Suprapubic skin (tissue), 4 donors: ENCODE results near the gene DERL2. TPM values are rescaled to one million over a fixed set of nuclear protein-coding genes. Genes with fewer than 3 reads are reported as not detected.

Experiments
- DNase-seq, 2 donors: peaks; one replicate each; pipeline ENCODE4 v3.0.0-alpha.2; 2019; ENCODE audit warnings: low spot score in 2 of 2
- H3K27ac ChIP-seq: fragments of 200-600 bp; sonication (generic); one replicate; pipeline ENCODE4 v1.5.1; 2019
- H3K27me3 ChIP-seq: fragments of 200-600 bp; sonication (generic); one replicate; pipeline ENCODE4 v1.5.1; 2019
- H3K36me3 ChIP-seq: fragments of 200-600 bp; sonication (generic); one replicate; pipeline ENCODE4 v1.5.1; 2019
- H3K4me1 ChIP-seq: fragments of 200-600 bp; sonication (generic); one replicate; pipeline ENCODE4 v1.5.1; 2019
- H3K4me3 ChIP-seq: fragments of 200-600 bp; sonication (generic); one replicate; pipeline ENCODE4 v1.5.1; 2019; ENCODE audit warnings: mild to moderate bottlenecking
- H3K9me3 ChIP-seq: fragments of 200-600 bp; sonication (generic); one replicate; pipeline ENCODE4 v1.5.1; 2019
- EP300 ChIP-seq: sonication (generic); formaldehyde crosslinking; IDR thresholded peaks from one replicate; pipeline ENCODE4 v1.6.1; 2017; ENCODE audit warnings: antibody characterized with exemption
- POLR2A ChIP-seq, 2 donors: fragments of 450-650 bp; IDR thresholded peaks; one replicate each; pipeline ENCODE4 v1.6.1; 2017; ENCODE audit warnings: antibody characterized with exemption in 2 of 2, mild to moderate bottlenecking in 2 of 2, moderate library complexity in 2 of 2
- POLR2AphosphoS5 ChIP-seq, 3 donors: sonication (generic); formaldehyde crosslinking; IDR thresholded peaks; one replicate each; pipeline ENCODE4 v1.6.1; 2017; ENCODE audit warnings: antibody characterized with exemption in 3 of 3
- WGBS: methylation state at CpG from one replicate; pipeline ENCODE4 v1.1.5; 2018; 5-methylcytosine and 5-hydroxymethylcytosine counted together
- total RNA-seq, 4 donors: library from RNA; depleted of rRNA; stranded (reverse); fragments of >200 nt; gene quantifications; one replicate each; pipeline ENCODE4 v1.1.0, GENCODE V29; 2016
- TF ChIP-seq, protein P1 (sequence below), 2 donors: fragments of 200-600 bp in 1 of 2; fragments of 450-650 bp in 1 of 2; sonication (generic) in 1 of 2; IDR thresholded peaks; one replicate each; pipeline ENCODE4 v1.5.1; 2016 to 2019; ENCODE audit warnings: antibody characterized with exemption in 2 of 2, mild to moderate bottlenecking in 1 of 2, moderate library complexity in 1 of 2

The DERL2 gene
- total RNA-seq, 4 donors from 2014 or later = 24.5 to 34.8 (median 25.3) TPM

DNA sequence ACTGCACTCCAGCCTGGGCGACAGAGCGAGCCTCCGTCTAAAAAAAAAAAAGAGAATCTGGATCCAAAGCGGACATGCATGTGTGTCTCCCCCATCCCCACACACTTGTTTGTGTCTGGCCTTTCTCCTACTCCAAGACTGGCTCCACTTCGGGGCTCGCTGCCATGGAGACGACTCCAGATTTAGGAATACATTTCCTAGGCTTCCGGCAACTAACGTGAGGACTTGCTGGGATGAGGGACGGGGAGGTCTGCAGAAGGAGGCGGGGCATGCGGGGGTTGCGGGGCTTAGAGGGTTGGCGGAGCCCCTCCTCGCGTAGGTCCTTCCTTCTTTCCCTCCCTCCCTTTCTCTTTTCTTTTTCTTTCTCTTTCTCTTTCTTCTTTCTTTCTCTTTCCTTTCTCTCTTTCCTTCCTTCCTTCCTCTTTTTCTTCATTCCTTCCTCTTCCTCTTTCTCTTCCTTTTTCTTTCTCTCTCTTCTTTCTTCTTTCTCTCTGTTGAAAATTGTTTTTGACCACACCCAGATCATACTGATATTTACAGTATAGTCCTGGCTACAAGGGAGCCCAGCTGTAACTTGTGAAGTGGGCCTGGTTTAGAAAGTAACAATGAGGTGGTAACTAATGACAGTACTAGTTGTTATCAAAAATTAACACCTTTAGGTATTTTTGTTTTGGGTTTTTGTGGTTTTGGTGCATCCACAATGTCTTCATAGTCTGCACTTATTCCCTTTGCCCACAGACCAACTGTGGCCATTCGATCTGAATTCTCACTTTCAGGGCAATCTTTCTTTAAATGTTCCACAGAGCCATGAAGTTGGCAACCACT, 25.6 kb upstream of the DERL2 start:
- Histone ChIP-seq H3K36me3 (peaks cover 31% of the 10 kb centered on the region), H3K27me3 (no peaks in the 10 kb centered on the region), H3K9me3 (no peaks in the 10 kb centered on the region), H3K27ac (no peak overlapping the region), H3K4me1 (no peaks in the 10 kb centered on the region), H3K4me3 (no peak overlapping the region)
- TF ChIP-seq EP300 (no peak), POLR2A (IDR thresholded peaks at IDR 0.05) (no peak)
- TF ChIP-seq, protein P1, sequence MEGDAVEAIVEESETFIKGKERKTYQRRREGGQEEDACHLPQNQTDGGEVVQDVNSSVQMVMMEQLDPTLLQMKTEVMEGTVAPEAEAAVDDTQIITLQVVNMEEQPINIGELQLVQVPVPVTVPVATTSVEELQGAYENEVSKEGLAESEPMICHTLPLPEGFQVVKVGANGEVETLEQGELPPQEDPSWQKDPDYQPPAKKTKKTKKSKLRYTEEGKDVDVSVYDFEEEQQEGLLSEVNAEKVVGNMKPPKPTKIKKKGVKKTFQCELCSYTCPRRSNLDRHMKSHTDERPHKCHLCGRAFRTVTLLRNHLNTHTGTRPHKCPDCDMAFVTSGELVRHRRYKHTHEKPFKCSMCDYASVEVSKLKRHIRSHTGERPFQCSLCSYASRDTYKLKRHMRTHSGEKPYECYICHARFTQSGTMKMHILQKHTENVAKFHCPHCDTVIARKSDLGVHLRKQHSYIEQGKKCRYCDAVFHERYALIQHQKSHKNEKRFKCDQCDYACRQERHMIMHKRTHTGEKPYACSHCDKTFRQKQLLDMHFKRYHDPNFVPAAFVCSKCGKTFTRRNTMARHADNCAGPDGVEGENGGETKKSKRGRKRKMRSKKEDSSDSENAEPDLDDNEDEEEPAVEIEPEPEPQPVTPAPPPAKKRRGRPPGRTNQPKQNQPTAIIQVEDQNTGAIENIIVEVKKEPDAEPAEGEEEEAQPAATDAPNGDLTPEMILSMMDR (IDR thresholded peaks at IDR 0.05) = no peak
- WGBS = 65% methylated on average over 17 of the region's 17 CpGs
- peak in 1 of 2 donors; percentile 49 for DNase-seq

DNA sequence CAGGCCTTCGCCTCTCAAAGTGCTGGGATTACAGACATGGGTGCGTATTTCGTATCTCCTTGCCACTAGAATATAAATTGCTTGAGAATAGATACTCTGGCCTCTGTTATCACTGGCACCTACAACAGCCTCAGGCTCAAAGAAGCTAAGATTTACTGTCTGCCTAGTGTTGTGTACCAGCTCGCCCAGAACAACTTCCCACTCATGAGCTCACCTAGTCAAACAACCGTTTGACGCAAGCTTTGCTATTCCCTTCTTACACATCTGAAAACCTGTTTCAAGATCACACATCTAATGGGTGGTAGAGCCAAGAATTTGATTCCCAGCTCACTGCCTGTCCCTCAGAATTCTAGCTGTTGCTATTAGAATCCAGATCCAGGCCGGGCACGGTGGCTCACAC, 24.8 kb upstream of the DERL2 start:
- DNase-seq = peak in 1 of 2 donors; percentile 25
- H3K36me3 ChIP-seq = peaks cover 23% of the 10 kb centered on the region
- H3K4me3 ChIP-seq = no peak overlapping the region
- no peaks in the 10 kb centered on the region for H3K9me3 ChIP-seq
- H3K27ac ChIP-seq = peak overlapping the region; percentile 54
- 70% methylated on average over 8 of the region's 8 CpGs for WGBS
- H3K27me3 ChIP-seq = no peaks in the 10 kb centered on the region
- TF ChIP-seq POLR2A (IDR thresholded peaks at IDR 0.05) = no peak
- no peak for TF ChIP-seq EP300
- TF ChIP-seq, protein P1 (IDR thresholded peaks at IDR 0.05) = no peak
- TF ChIP-seq POLR2AphosphoS5 (IDR thresholded peaks at IDR 0.05) = no peak
- H3K4me1 ChIP-seq = no peaks in the 10 kb centered on the region

DNA sequence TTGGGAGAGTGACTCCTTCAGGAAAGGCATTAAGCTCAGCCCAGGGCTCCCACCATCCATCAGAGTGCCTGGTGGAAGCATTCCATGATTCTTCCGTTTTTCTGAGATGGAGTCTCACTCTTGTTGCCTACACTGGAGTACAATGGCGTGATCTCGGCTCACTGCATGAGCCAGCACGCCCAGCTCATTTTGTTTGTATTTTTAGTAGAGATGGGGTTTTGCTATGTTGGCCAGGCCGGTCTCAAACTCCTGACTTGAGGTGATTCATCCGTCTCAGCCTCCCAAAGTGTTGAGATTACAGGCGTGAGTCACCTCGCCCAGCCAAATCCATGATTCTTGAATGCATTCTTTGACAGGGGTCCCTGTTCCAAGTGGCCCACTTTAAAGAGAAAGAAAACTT, 23.5 kb upstream of the DERL2 start:
- Histone ChIP-seq H3K9me3 (no peaks in the 10 kb centered on the region), H3K4me1 (no peaks in the 10 kb centered on the region), H3K27me3 (no peaks in the 10 kb centered on the region), H3K4me3 (no peak overlapping the region), H3K36me3 (peaks cover 20% of the 10 kb centered on the region), H3K27ac (no peak overlapping the region)
- no peak for DNase-seq
- TF ChIP-seq, protein P1 (IDR thresholded peaks at IDR 0.05) = no peak
- TF ChIP-seq POLR2AphosphoS5 (IDR thresholded peaks at IDR 0.05) (no peak), EP300 (no peak), POLR2A (IDR thresholded peaks at IDR 0.05) (no peak)
- WGBS = 83% methylated on average over 8 of the region's 8 CpGs

DNA sequence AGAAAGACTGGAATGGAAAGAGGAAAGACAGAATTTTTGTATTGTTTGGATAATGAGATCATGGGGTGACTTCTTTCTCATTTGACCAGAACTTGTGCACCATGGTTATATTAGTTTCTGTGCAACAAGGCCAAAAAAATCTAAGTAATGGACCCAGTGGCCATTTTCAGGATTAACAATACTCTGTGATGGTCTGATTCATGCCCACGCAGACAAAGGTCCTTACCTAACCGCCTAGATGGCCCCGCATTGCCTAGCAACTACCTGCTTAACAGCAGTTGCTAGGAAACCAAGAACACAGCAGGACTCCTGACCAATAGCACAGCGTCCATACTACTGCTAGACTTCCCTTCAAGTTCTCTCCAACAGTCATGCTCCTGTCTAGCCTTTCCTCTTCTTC, 22.8 kb upstream of the DERL2 start:
- WGBS = 67% methylated on average over 4 of the region's 4 CpGs
- TF ChIP-seq POLR2A (IDR thresholded peaks at IDR 0.05) (no peak), POLR2AphosphoS5 (IDR thresholded peaks at IDR 0.05) (no peak), EP300 (no peak)
- TF ChIP-seq, protein P1 (IDR thresholded peaks at IDR 0.05) = no peak
- no peaks in the 10 kb centered on the region for H3K4me1 ChIP-seq
- H3K27me3 ChIP-seq = no peaks in the 10 kb centered on the region
- H3K36me3 ChIP-seq = peaks cover 14% of the 10 kb centered on the region
- DNase-seq = no peak
- H3K9me3 ChIP-seq = no peaks in the 10 kb centered on the region
- no peak overlapping the region for H3K27ac ChIP-seq
- no peak overlapping the region for H3K4me3 ChIP-seq

DNA sequence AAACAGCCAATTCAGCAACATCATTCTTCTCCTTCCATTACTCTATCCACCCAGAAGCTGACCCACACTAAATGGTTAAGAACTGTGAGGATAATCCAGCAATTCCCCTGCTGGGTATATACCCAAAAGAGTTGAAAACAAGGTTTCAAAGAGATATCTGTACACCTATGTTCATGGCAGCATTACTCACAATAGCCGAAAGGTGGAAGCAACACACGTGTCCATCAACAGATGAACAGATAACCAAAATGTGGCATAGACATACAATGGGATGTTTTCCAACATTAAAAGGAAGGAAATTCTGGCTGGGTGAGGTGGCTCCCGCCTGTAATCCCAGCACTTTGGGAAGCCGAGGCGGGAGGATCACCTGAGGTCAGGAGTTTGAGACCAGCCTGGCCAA, 20.3 kb upstream of the DERL2 start:
- TF ChIP-seq EP300 (no peak), POLR2AphosphoS5 (IDR thresholded peaks at IDR 0.05) (no peak), POLR2A (IDR thresholded peaks at IDR 0.05) (no peak)
- TF ChIP-seq, protein P1 (IDR thresholded peaks at IDR 0.05) = no peak
- 90% methylated on average over 5 of the region's 5 CpGs for WGBS
- no peak overlapping the region for H3K4me3 ChIP-seq
- DNase-seq = no peak
- no peaks in the 10 kb centered on the region for H3K9me3 ChIP-seq
- no peaks in the 10 kb centered on the region for H3K27me3 ChIP-seq
- H3K27ac ChIP-seq = no peak overlapping the region
- peaks cover 16% of the 10 kb centered on the region for H3K36me3 ChIP-seq
- H3K4me1 ChIP-seq = no peaks in the 10 kb centered on the region
